HepG2 (cell line): ENCODE results near the gene ZNF556.

Source experiments
- CCAR2 ChIP-seq: fragments of 200-400 bp; formaldehyde crosslinking; optimal IDR thresholded peaks from 2 replicates; pipeline ENCODE3; 2018; ENCODE audit warnings: low read depth, mild to moderate bottlenecking, low read length, moderate library complexity
- CHD2 ChIP-seq: IDR thresholded peaks from 2 replicates; pipeline ENCODE4 v1.6.1; 2011; ENCODE audit warnings: low read depth, low read length, improper control_type of control experiment
- DNMT1 ChIP-seq: sonication (generic); formaldehyde crosslinking; IDR thresholded peaks from 2 replicates; pipeline ENCODE4 v1.5.1; 2020; ENCODE audit warnings: mild to moderate bottlenecking, missing genetic modification reagents
- GLI4 ChIP-seq: sonication (generic); formaldehyde crosslinking; IDR thresholded peaks from 2 replicates; pipeline ENCODE4 v1.5.1; 2020; ENCODE audit warnings: missing genetic modification reagents, mild to moderate bottlenecking, moderate library complexity, borderline replicate concordance
- NCOA2 ChIP-seq: sonication (generic); formaldehyde crosslinking; IDR thresholded peaks from 2 replicates; pipeline ENCODE4 v1.8.0; 2022; ENCODE audit warnings: inconsistent platforms
- NFE2 ChIP-seq: sonication (generic); formaldehyde crosslinking; IDR thresholded peaks from 2 replicates; pipeline ENCODE4 v1.4.0; 2020; ENCODE audit warnings: missing genetic modification reagents
- POLR2A ChIP-seq, 2 experiments: IDR thresholded peaks; 2 replicates each; pipeline ENCODE4 v1.6.1; 2011; ENCODE audit warnings: low read depth in 2 of 2, low read length in 2 of 2, mild to moderate bottlenecking in 1 of 2, moderate library complexity in 1 of 2; ENCODE audit not compliant: insufficient read depth in 1 of 2
- ZKSCAN5 ChIP-seq: sonication (generic); formaldehyde crosslinking; IDR thresholded peaks from 2 replicates; pipeline ENCODE4 v1.5.1; 2020; ENCODE audit warnings: mild to moderate bottlenecking, missing genetic modification reagents
- ZNF260 ChIP-seq: sonication (generic); formaldehyde crosslinking; IDR thresholded peaks from 2 replicates; pipeline ENCODE4 v1.4.0; 2020; ENCODE audit warnings: missing genetic modification reagents, low read depth, mild to moderate bottlenecking, borderline replicate concordance
- ZNF329 ChIP-seq: sonication (generic); formaldehyde crosslinking; IDR thresholded peaks from 2 replicates; pipeline ENCODE4 v1.9.0; 2021; ENCODE audit warnings: low read depth, mild to moderate bottlenecking, missing genetic modification reagents
- ZNF350 ChIP-seq: sonication (generic); formaldehyde crosslinking; IDR thresholded peaks from 2 replicates; pipeline ENCODE4 v1.4.0; 2020; ENCODE audit warnings: mild to moderate bottlenecking, low read depth, missing genetic modification reagents, borderline replicate concordance
- TF ChIP-seq, protein P1 (sequence below): sonication (generic); formaldehyde crosslinking; IDR thresholded peaks from 2 replicates; pipeline ENCODE4 v1.5.0; 2020; ENCODE audit warnings: mild to moderate bottlenecking, missing genetic modification reagents, moderate library complexity
- TF ChIP-seq, protein P2 (sequence below): sonication (generic); formaldehyde crosslinking; IDR thresholded peaks from 2 replicates; pipeline ENCODE4 v1.4.0; 2020; ENCODE audit warnings: missing genetic modification reagents

DNA sequence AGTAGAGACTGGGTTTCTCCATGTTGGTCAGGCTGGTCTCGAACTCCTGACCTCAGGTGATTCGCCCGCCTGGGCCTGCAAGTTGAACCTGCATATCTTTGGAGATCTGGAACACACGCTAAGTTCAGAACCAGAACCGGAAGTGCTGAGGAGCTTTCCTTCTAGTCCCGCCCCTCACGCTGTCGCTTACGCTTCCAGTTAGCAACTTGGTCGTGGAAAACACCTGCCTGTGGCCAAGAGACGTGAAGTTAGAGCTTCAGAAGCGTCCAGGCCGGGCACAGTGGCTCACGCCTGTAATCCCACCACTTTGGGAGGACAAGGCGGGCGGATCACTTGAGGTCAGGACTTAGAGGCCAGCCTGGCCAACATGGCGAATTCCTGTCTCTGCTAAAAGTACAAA, 18.6 kb downstream of the ZNF556 start:
- TF ChIP-seq ZNF329 (CRISPR knock-in tag): no peak
- TF ChIP-seq CHD2: no peak
- no peak for TF ChIP-seq ZNF350
- no peak for TF ChIP-seq NCOA2
- no peak for TF ChIP-seq ZNF260 (CRISPR knock-in tag)
- no peak for TF ChIP-seq CCAR2
- TF ChIP-seq, protein P1, sequence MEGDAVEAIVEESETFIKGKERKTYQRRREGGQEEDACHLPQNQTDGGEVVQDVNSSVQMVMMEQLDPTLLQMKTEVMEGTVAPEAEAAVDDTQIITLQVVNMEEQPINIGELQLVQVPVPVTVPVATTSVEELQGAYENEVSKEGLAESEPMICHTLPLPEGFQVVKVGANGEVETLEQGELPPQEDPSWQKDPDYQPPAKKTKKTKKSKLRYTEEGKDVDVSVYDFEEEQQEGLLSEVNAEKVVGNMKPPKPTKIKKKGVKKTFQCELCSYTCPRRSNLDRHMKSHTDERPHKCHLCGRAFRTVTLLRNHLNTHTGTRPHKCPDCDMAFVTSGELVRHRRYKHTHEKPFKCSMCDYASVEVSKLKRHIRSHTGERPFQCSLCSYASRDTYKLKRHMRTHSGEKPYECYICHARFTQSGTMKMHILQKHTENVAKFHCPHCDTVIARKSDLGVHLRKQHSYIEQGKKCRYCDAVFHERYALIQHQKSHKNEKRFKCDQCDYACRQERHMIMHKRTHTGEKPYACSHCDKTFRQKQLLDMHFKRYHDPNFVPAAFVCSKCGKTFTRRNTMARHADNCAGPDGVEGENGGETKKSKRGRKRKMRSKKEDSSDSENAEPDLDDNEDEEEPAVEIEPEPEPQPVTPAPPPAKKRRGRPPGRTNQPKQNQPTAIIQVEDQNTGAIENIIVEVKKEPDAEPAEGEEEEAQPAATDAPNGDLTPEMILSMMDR (CRISPR knock-in tag): no peak
- TF ChIP-seq POLR2A (IDR thresholded peaks at IDR 0.05; ENCODE audit: insufficient read depth in 1 of 2, low read depth in 2 of 2, low read length in 2 of 2): no peak
- TF ChIP-seq DNMT1 (CRISPR knock-in tag): no peak
- no peak for TF ChIP-seq GLI4 (CRISPR knock-in tag)
- no peak for TF ChIP-seq ZKSCAN5 (CRISPR knock-in tag)
- TF ChIP-seq, protein P2, sequence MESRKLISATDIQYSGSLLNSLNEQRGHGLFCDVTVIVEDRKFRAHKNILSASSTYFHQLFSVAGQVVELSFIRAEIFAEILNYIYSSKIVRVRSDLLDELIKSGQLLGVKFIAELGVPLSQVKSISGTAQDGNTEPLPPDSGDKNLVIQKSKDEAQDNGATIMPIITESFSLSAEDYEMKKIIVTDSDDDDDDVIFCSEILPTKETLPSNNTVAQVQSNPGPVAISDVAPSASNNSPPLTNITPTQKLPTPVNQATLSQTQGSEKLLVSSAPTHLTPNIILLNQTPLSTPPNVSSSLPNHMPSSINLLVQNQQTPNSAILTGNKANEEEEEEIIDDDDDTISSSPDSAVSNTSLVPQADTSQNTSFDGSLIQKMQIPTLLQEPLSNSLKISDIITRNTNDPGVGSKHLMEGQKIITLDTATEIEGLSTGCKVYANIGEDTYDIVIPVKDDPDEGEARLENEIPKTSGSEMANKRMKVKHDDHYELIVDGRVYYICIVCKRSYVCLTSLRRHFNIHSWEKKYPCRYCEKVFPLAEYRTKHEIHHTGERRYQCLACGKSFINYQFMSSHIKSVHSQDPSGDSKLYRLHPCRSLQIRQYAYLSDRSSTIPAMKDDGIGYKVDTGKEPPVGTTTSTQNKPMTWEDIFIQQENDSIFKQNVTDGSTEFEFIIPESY (CRISPR knock-in tag): no peak
- no peak for TF ChIP-seq NFE2 (CRISPR knock-in tag)
